Measurements from ENCODE around the gene CDKN2D.
"Not testable (repeated sequence)": the region's sequence is repeated elsewhere in the genome, so short reads cannot be mapped to it uniquely, and the experiment has no call there.

Gene CDKN2D

GRCh38 chr19:10580979-10581631 lies 12.3 kb upstream of the CDKN2D start:
- peak; percentile 89 for DNase-seq (ENCODE audit: low spot score)

GRCh38 chr19:10577951-10578350 lies 9.2 kb upstream of the CDKN2D start:
- no peak for DNase-seq (ENCODE audit: low spot score)

- DNase-seq (ENCODE audit: low spot score) = no peak
Measured at GRCh38 chr19:10575011-10575716, 6.4 kb upstream of the CDKN2D start.

DNA sequence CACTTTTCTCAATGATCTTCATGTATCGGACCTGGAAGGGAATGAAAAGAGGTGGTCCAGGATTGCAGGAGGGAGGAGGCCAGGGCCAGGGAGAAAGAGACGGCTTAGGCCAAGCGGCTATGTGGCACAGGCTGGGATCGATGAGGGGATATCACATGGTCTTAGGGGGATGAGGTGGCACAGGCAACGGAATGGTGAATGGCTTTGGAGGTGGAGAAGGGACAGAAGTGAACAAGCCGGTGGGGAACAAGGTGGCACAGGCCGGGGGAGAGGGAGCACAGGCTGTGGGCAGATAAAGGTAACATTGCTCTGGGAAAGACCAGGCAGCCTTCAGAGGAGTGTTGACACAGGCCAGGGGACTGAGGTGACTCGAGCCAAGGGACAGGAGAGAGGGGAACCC lies 5.7 kb upstream of the CDKN2D start:
- no peak for DNase-seq (ENCODE audit: low spot score)

DNA sequence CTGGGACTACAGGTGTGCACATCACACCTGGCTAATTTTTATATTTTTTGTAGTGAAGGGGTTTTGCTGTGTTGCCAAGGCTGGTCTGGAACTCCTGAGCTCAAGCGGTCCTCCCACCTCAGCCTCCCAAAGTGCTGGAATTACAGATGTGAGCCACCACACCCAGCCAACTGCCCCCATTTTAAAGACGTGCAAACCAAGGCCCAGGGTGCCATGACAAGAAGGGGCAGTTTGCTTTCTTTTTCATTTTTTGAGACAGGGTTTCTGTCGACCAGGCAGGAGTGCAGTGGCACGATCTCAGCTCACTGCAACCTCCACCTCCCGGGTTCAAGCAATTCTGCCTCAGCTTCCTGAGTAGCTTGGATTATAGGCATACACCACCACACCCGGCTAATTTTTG lies 5.0 kb upstream of the CDKN2D start:
- DNase-seq (ENCODE audit: low spot score) = not testable (repeated sequence)

DNA sequence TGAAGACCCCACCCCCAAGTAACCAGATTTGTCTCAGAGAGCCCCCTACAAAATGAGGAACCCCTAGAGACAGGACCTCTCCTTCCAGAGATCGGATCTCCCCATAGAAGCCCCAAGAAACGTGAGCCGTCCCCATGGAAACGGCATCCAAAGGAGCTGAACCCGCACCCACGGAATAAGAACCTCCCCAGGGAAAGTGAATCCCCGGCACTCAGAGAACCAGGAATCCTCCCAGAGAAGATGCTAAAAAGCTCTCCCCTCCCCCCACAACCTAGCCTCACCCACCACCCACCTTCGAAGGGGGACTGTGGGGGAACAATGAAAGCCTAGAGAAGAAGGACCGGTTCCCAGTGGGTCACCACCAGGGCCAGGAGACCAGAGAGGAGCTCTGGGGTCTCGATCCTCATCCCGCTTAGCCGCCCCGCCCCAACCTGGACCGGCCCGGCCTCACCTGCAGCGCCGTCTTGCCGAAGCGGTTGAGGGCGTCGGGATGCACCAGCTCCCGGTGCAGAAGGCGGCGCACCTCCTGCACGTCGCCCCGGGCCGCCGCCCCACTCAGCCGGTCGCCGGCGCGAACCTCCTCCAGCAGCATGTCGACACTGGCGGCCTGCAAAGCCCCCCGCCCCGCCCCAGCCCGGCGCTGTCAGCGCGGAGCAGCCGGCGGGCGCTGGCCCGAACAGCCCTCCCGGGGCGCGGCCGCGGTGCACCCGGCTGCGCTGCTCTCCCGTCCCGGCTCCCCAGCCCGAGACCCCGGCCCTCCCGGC lies 535 bp downstream of the CDKN2D start:
- no peak for DNase-seq (ENCODE audit: low spot score)

- no peak for DNase-seq (ENCODE audit: low spot score)
Measured at GRCh38 chr19:10567656-10568055, 1.1 kb downstream of the CDKN2D start.

GRCh38 chr19:10566658-10567410 lies 1.9 kb downstream of the CDKN2D start:
- DNase-seq (ENCODE audit: low spot score) = no peak

- no peak for DNase-seq (ENCODE audit: low spot score)
Measured at GRCh38 chr19:10566408-10566657, 2.4 kb downstream of the CDKN2D start.

- peak; percentile 98 for DNase-seq (ENCODE audit: low spot score)
Measured at GRCh38 chr19:10565567-10566407, 3.0 kb downstream of the CDKN2D start, which contains the start of gene KRI1. KRI1 (minus strand) TSS chr19:10566010; CDS start chr19:10565999, 11 bp downstream.

DNA sequence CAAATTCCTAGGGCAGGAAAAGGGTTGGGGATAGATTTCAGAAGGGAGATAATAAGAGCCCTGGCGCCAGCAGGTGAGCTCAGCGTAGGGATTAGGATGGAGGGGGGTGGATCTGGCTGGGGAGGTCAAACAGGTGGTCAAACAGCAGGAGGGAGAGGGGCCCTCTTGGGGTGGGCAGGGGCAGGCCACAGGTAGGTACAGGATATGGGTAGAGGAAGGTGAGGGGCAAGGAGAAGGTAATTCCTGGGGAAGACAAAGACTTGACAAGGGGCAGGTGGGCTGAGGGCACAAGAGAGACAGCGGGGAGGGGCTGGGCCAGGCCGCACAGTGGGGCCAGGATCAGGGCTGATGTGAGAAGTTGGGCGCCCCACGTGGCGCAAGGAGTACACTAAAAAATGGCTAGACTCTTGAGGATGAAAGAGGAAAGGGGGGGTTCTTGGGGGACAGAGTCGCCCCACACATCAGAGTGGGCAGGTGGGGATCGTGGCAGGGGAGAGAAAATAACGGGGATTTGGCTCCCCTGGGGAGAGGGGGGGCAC lies 3.7 kb downstream of the CDKN2D start:
- peak; percentile 72 for DNase-seq (ENCODE audit: low spot score)

GRCh38 chr19:10562609-10563008 lies 6.2 kb downstream of the CDKN2D start:
- DNase-seq (ENCODE audit: low spot score) = no peak

GRCh38 chr19:10560154-10560553 lies 8.6 kb downstream of the CDKN2D start:
- no peak for DNase-seq (ENCODE audit: low spot score)

DNA sequence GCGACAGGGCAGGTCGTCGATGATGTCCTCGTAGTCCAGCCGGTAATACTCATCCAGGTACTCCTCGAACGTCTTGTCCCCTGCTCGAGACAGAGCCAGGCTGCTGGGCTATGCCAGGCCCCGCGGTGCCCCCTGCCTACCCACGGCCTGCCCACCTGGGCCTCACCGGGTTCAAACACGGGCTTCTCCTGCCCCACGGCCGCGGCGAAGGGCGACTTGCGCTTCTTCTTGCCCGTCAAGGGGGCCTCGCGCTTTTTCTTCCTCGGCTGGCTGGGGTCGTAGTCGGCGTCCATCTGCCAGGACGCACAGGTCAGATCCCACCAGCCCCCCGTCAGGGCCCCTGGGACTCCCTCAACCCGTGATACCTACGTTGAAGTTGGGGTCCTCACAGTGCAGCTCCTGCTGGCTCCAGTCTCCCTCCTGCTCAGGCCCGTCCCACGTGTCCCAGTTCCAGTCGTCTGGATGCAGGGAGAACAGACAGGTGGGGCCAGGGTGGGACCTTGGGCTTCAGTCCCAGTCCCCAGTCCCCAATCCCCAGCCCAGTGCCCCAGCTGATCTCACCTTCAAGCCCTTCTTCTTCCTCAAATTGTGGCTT lies 11.1 kb downstream of the CDKN2D start:
- DNase-seq (ENCODE audit: low spot score) = no peak

DNA sequence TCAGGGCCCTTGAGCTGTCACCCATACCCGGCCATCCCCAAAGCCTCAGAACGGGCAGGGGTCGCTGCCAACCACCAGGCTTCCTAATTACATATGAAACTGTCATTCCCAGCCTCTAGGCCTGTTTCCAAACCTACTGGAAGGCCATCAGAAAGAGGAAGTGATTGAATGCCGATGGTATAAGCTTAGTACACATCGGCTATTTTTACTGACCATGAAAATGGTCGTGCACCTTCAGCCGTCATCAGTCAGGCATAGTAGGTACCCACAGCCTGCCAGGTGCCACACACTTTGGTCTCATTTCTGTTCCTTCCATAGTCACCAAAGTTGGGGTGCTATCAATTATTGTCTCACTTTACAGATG lies 13.2 kb downstream of the CDKN2D start:
- DNase-seq (ENCODE audit: low spot score) = no peak

GRCh38 chr19:10554760-10555609 lies 13.8 kb downstream of the CDKN2D start:
- DNase-seq (ENCODE audit: low spot score) = no peak

GRCh38 chr19:10553943-10554381 lies 14.8 kb downstream of the CDKN2D start:
- no peak for DNase-seq (ENCODE audit: low spot score)

DNA sequence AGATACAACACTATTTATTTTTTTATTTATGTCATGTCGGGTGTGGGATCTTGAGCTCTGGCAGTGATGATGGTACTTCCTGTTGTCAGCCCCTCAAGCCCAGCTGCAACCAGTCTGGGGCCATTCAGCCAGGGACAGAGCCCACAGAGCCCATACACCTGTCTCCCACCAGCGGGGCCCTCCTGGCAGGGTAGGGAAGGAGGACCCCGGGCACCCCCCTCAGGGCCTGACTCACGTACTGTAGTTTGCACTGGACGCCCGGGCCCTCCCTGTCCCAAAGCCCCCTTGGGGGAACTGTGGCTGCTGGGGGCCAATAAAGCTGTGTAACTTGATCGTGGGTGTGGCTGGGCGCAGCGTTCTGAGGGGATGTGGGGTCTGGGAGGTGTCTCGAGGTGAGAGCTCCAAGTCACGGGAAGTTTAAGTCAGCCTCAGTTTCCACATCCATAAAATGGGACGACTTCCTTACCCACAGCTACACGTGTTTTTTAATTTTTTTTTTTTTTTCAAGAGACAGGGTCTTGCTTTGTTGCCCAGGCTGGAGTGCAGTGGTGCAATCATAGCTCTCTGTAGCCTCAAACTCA lies 15.6 kb downstream of the CDKN2D start:
- DNase-seq (ENCODE audit: low spot score) = no peak

DNA sequence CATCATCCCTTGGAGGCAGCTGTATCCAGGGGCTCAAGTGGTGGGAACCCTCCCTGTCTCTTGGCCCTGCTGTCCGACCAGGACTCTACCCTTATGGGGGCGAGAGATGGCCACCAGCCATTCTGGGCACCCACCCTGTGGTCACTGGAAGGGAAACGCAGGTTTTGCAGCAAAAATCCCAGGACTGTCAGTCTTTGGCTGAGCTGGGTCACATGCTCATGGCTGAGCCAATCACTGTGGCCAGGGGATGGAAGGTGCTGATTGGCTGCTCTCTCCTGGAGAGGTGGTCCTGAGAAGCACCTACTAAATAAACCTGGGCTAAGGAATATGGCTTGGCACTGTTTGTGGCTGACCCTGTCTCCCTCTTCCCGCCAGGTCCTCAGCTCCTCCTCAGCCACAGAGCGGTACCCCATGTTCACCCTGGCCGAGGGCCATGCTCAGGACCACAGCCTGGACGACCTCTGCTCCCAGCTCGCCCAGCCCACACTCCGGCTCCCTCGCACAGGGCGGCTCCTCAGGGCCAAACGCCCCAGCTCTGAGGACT lies 16.2 kb downstream of the CDKN2D start:
- no peak for DNase-seq (ENCODE audit: low spot score)

All from ecto neural progenitor cell (in vitro differentiated cells).